ENCODE measurements around the gene DENND1A. TPM values are rescaled to one million over a fixed set of nuclear protein-coding genes. Genes with fewer than 3 reads are reported as not detected.

DENND1A gene
- total RNA-seq, 2 donors from 2014 or later, result 18.9 to 26.8 TPM

DNA sequence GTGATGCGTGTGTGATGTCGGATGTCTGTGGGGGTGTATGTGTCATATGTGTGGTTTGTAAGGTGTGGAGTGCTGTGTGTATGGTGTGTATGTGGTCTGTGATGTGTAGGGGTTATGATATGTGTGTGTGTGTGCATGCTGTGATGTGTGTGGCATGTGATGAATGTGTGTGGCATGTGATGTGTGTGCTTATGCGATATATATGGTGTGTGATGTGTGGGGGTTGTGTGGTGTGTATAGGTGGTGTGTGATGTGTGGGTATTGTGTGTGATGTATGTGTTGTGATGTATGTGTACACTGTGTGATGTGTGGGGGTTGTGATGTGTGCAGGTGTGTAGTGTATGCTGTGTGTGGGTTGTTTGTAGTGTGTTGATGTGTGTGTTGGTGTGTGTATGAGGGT lies 583.1 kb downstream of the DENND1A start:
- TF ChIP-seq, protein P1, sequence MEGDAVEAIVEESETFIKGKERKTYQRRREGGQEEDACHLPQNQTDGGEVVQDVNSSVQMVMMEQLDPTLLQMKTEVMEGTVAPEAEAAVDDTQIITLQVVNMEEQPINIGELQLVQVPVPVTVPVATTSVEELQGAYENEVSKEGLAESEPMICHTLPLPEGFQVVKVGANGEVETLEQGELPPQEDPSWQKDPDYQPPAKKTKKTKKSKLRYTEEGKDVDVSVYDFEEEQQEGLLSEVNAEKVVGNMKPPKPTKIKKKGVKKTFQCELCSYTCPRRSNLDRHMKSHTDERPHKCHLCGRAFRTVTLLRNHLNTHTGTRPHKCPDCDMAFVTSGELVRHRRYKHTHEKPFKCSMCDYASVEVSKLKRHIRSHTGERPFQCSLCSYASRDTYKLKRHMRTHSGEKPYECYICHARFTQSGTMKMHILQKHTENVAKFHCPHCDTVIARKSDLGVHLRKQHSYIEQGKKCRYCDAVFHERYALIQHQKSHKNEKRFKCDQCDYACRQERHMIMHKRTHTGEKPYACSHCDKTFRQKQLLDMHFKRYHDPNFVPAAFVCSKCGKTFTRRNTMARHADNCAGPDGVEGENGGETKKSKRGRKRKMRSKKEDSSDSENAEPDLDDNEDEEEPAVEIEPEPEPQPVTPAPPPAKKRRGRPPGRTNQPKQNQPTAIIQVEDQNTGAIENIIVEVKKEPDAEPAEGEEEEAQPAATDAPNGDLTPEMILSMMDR (IDR thresholded peaks at IDR 0.05), result no peak
- TF ChIP-seq POLR2A (IDR thresholded peaks at IDR 0.05), result no peak
- TF ChIP-seq POLR2AphosphoS5 (IDR thresholded peaks at IDR 0.05), result no peak
- 96% methylated on average over 3 of the region's 3 CpGs for WGBS
- intact Hi-C loops (cut with DNase I), result loop anchor here (5.0 kb wide), 1 partner anchor 265 kb away; no protein-coding TSS in a partner anchor

GRCh38 chr9:123346026-123346425 lies 583.9 kb downstream of the DENND1A start:
- DNase-seq (ENCODE audit: low spot score), result no peak
- H3K27me3 ChIP-seq (replicated peaks; ENCODE audit: insufficient read depth), result no peaks in the 10 kb centered on the region
- H3K4me1 ChIP-seq (replicated peaks), result no peaks in the 10 kb centered on the region
- no peak overlapping the region for H3K27ac ChIP-seq
- intact Hi-C loops (cut with DNase I), result loop anchor here (5.0 kb wide), 1 partner anchor 264 kb away; no protein-coding TSS in a partner anchor
- 54% methylated on average over 9 of the region's 9 CpGs for WGBS
- H3K9me3 ChIP-seq, result no peaks in the 10 kb centered on the region
- TF ChIP-seq POLR2AphosphoS5 (IDR thresholded peaks at IDR 0.05), result no peak
- TF ChIP-seq POLR2A (IDR thresholded peaks at IDR 0.05), result no peak
- TF ChIP-seq, protein P1 (IDR thresholded peaks at IDR 0.05), result no peak
- no peak overlapping the region for H3K4me3 ChIP-seq
- no peaks in the 10 kb centered on the region for H3K36me3 ChIP-seq

More for the DNA sequence above, 583.1 kb downstream of the DENND1A start:
- H3K27me3 ChIP-seq (replicated peaks; ENCODE audit: insufficient read depth), result no peaks in the 10 kb centered on the region
- DNase-seq (ENCODE audit: low spot score), result no peak
- H3K4me3 ChIP-seq, result no peak overlapping the region
- H3K27ac ChIP-seq, result no peak overlapping the region
- H3K9me3 ChIP-seq, result no peaks in the 10 kb centered on the region
- H3K36me3 ChIP-seq, result no peaks in the 10 kb centered on the region
- H3K4me1 ChIP-seq (replicated peaks), result no peaks in the 10 kb centered on the region

DNA sequence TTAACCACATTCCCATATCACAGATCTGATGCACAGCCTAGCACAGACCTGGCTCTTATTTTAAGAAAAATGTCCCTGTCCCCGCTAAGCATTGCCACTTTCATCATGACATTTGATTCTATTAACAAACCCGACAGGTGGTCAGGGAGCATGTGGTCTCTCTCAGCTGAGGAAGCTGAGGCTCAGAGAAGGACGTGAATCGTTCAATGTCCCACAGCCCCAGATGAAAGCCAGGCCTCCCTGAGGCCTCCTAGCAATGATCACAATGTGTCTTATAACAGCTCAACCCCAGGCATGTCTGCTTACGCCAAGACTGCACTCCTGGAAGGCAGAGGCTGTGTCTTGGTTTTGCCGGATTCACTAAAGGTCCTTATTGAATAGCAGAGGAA lies 584.4 kb downstream of the DENND1A start:
- H3K4me1 ChIP-seq (replicated peaks), result no peaks in the 10 kb centered on the region
- TF ChIP-seq POLR2AphosphoS5 (IDR thresholded peaks at IDR 0.05) (no peak), POLR2A (IDR thresholded peaks at IDR 0.05) (no peak)
- TF ChIP-seq, protein P1 (IDR thresholded peaks at IDR 0.05), result no peak
- H3K27me3 ChIP-seq (replicated peaks; ENCODE audit: insufficient read depth), result no peaks in the 10 kb centered on the region
- no peaks in the 10 kb centered on the region for H3K36me3 ChIP-seq
- no peak overlapping the region for H3K4me3 ChIP-seq
- peak; percentile 40 for DNase-seq (ENCODE audit: low spot score)
- no peaks in the 10 kb centered on the region for H3K9me3 ChIP-seq
- 26% methylated on average over 6 of the region's 6 CpGs for WGBS
- intact Hi-C loops (cut with DNase I), result loop anchor here (5.0 kb wide), 1 partner anchor 263 kb away; no protein-coding TSS in a partner anchor
- H3K27ac ChIP-seq, result no peak overlapping the region

DNA sequence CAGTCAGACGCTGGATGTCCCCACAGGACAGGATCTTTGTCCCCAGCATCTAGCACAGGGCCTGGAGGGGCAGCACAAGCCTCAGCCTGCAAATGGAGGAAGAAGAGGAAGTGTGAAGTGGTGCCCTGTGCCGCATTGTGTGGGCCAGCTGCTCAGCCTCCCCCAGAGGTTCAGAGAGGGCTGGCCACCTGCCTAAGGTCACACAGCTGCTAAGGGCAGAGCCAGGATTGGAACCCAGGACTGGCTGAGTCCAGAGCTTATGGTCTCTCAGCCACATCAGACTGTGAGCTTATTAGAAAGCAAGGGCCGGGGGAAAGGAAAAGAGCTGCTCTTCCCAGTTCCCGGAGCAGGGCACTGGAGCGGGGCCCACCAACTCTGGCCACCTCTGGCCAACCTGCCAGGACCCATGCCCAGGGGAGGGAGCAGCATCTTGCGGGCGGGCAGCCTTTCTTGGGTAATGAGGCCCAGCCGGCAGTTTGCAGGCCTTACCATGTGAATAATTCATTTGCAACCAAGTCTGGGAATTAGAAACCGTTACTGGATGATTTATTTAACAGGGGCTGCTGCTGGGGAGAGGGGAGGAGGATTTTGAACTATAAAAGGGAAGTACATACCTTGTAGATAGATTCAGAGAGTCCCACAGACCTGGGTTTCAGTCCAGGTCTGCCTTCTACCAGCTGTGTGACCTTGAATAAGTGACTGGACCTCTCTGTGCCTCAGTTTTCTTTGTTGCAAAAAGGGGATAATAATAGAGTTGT lies 585.6 kb downstream of the DENND1A start:
- intact Hi-C loops (cut with DNase I), result no loop called here
- DNase-seq (ENCODE audit: low spot score), result no peak
- Histone ChIP-seq H3K4me1 (replicated peaks) (no peaks in the 10 kb centered on the region), H3K36me3 (no peaks in the 10 kb centered on the region), H3K27ac (no peak overlapping the region), H3K4me3 (no peak overlapping the region), H3K9me3 (no peaks in the 10 kb centered on the region), H3K27me3 (replicated peaks; ENCODE audit: insufficient read depth) (no peaks in the 10 kb centered on the region)
- 96% methylated on average over 9 of the region's 9 CpGs for WGBS
- TF ChIP-seq POLR2A (IDR thresholded peaks at IDR 0.05), result no peak
- TF ChIP-seq, protein P1 (IDR thresholded peaks at IDR 0.05), result no peak
- no peak for TF ChIP-seq POLR2AphosphoS5 (IDR thresholded peaks at IDR 0.05)
